GM23338 (cell line): ENCODE results near the gene DTNBP1. TPM values are rescaled to one million over a fixed set of nuclear protein-coding genes. Genes with fewer than 3 reads are reported as not detected.

Experiments used
- ATAC-seq: fragments of 200-7000 bp; cut with Tn5 transposase; 3 replicates; pipeline ENCODE4 v1.9.1; 2020
- DNase-seq: peaks from one replicate; pipeline ENCODE4 v3.0.0-alpha.2; 2015; ENCODE audit warnings: low spot score
- H2AFZ ChIP-seq: fragments of 200-600 bp; sonication (generic); 2 replicates; pipeline ENCODE4 v1.8.0; 2016; ENCODE audit warnings: antibody characterized with exemption, mild to moderate bottlenecking, moderate library complexity
- H3F3A ChIP-seq: fragments of 200-600 bp; sonication (generic); replicated peaks from 2 replicates; pipeline ENCODE4 v1.8.0; 2017; ENCODE audit warnings: antibody characterized with exemption, mixed run types, low read depth
- H3K27ac ChIP-seq: fragments of 200-600 bp; sonication (generic); 2 replicates; pipeline ENCODE4 v1.6.1; 2016; ENCODE audit warnings: low read depth
- H3K27me3 ChIP-seq: fragments of 200-600 bp; sonication (generic); 2 replicates; pipeline ENCODE4 v1.8.0; 2016; ENCODE audit warnings: mild to moderate bottlenecking, mixed run types, moderate library complexity; ENCODE audit not compliant: insufficient read depth
- H3K36me3 ChIP-seq: fragments of 200-600 bp; sonication (generic); 2 replicates; pipeline ENCODE4 v1.8.0; 2016; ENCODE audit warnings: mild to moderate bottlenecking; ENCODE audit not compliant: insufficient read depth
- H3K4me1 ChIP-seq: fragments of 200-600 bp; sonication (generic); 2 replicates; pipeline ENCODE4 v1.8.0; 2016; ENCODE audit warnings: mild to moderate bottlenecking, moderate library complexity; ENCODE audit not compliant: insufficient read depth
- H3K4me2 ChIP-seq: fragments of 200-600 bp; sonication (generic); 2 replicates; pipeline ENCODE4 v1.7.1; 2017; ENCODE audit warnings: mixed run types
- H3K4me3 ChIP-seq: fragments of 200-600 bp; sonication (generic); 2 replicates; pipeline ENCODE4 v1.6.1; 2016; ENCODE audit warnings: mixed run types
- H3K79me2 ChIP-seq: fragments of 200-600 bp; sonication (generic); replicated peaks from 2 replicates; pipeline ENCODE4 v1.8.0; 2017; ENCODE audit warnings: mild to moderate bottlenecking; ENCODE audit not compliant: insufficient read depth
- H3K9me2 ChIP-seq: fragments of 200-600 bp; sonication (generic); 2 replicates; pipeline ENCODE4 v1.8.0; 2017; ENCODE audit not compliant: insufficient read depth
- H4K20me1 ChIP-seq: fragments of 200-600 bp; sonication (generic); replicated peaks from 2 replicates; pipeline ENCODE4 v1.8.0; 2017; ENCODE audit warnings: mild to moderate bottlenecking; ENCODE audit not compliant: insufficient read depth
- H3K27ac Mint-ChIP-seq: 2 replicates; pipeline ENCODE4 v1.8.0; 2020; ENCODE audit warnings: inconsistent platforms, mild to moderate bottlenecking, moderate library complexity, mixed read lengths
- H3K27me3 Mint-ChIP-seq: 3 replicates; pipeline ENCODE4 v1.8.0; 2022; ENCODE audit warnings: low read depth, mild to moderate bottlenecking, moderate library complexity, mixed read lengths, inconsistent platforms; ENCODE audit not compliant: insufficient read depth, poor library complexity
- H3K36me3 Mint-ChIP-seq: 3 replicates; pipeline ENCODE4 v1.8.0; 2021; ENCODE audit warnings: low read depth, mild to moderate bottlenecking, inconsistent platforms, moderate library complexity, mixed read lengths
- H3K4me1 Mint-ChIP-seq: 3 replicates; pipeline ENCODE4 v1.8.0; 2020; ENCODE audit warnings: mild to moderate bottlenecking, inconsistent platforms, mixed read lengths
- H3K4me3 Mint-ChIP-seq: 3 replicates; pipeline ENCODE4 v1.8.0; 2021; ENCODE audit warnings: moderate library complexity, mild to moderate bottlenecking, inconsistent platforms, mixed read lengths
- H3K9me3 Mint-ChIP-seq: 3 replicates; pipeline ENCODE4 v1.8.0; 2020; ENCODE audit warnings: moderate library complexity, mild to moderate bottlenecking, inconsistent platforms, mixed read lengths
- CREB1 ChIP-seq: fragments of 250-450 bp; sonication (Bioruptor Pico); IDR thresholded peaks from 2 replicates; pipeline ENCODE4 v1.5.0; 2020; ENCODE audit warnings: low read depth, mild to moderate bottlenecking, moderate library complexity
- EZH2 ChIP-seq: fragments of 200-600 bp; sonication (generic); IDR thresholded peaks from one replicate; pipeline ENCODE4 v1.8.0; 2017; ENCODE audit warnings: antibody characterized with exemption, mild to moderate bottlenecking, low read depth; ENCODE audit not compliant: unreplicated experiment
- JUNB ChIP-seq: IDR thresholded peaks from one replicate; pipeline ENCODE4 v1.6.1; 2016; ENCODE audit warnings: antibody characterized with exemption; ENCODE audit not compliant: unreplicated experiment
- NANOG ChIP-seq: IDR thresholded peaks from 2 replicates; pipeline ENCODE4 v1.6.1; 2016; ENCODE audit warnings: antibody characterized with exemption, borderline replicate concordance
- POLR2AphosphoS5 ChIP-seq: IDR thresholded peaks from 2 replicates; pipeline ENCODE4 v1.6.1; 2016; ENCODE audit warnings: antibody characterized with exemption, low read depth
- STAT1 ChIP-seq: IDR thresholded peaks from one replicate; pipeline ENCODE4 v1.6.1; 2016; ENCODE audit warnings: antibody characterized with exemption; ENCODE audit not compliant: unreplicated experiment
- ZNF114 ChIP-seq: fragments of 250-450 bp; sonication (Bioruptor Pico); IDR thresholded peaks from 2 replicates; pipeline ENCODE4 v1.5.0; 2020; ENCODE audit warnings: mild to moderate bottlenecking, moderate library complexity
- ZNF331 ChIP-seq: fragments of 250-450 bp; sonication (Bioruptor Pico); IDR thresholded peaks from 2 replicates; pipeline ENCODE4 v1.5.0; 2020; ENCODE audit warnings: low read depth, mild to moderate bottlenecking, moderate library complexity
- polyA plus RNA-seq: library from polyadenylated mRNA; unstranded; fragments of >200 nt; fragmentation: Nextera tagmentation; extraction: Ambion mirVana; gene quantifications from 2 replicates; pipeline ENCODE4 v1.2.1, GENCODE V29; 2016
- total RNA-seq: library from RNA; depleted of rRNA; stranded (reverse); fragments of >200 nt; shearing (Covaris generic); gene quantifications from 2 replicates; pipeline ENCODE4 v1.2.3, GENCODE V29; 2014
- TF ChIP-seq, protein P1 (sequence below): fragments of 250-450 bp; sonication (Bioruptor Pico); IDR thresholded peaks from 2 replicates; pipeline ENCODE4 v1.5.0; 2020; ENCODE audit warnings: mild to moderate bottlenecking, moderate library complexity
- TF ChIP-seq, protein P2 (sequence below): IDR thresholded peaks from one replicate; pipeline ENCODE4 v1.6.1; 2018; ENCODE audit warnings: antibody characterized with exemption; ENCODE audit not compliant: unreplicated experiment
- TF ChIP-seq, protein P3 (sequence below), 2 experiments: fragments of 200-600 bp in 1 of 2; sonication (generic) in 1 of 2; conservative IDR thresholded peaks; 2 replicates each; pipeline versions ENCODE4 v1.5.1 to v1.6.1; 2016 to 2017; ENCODE audit warnings: antibody characterized with exemption in 2 of 2, low read depth in 2 of 2, mild to moderate bottlenecking in 2 of 2, moderate library complexity in 1 of 2
- TF ChIP-seq, protein P4 (sequence below): IDR thresholded peaks from 2 replicates; pipeline ENCODE4 v1.6.1; 2016; ENCODE audit warnings: antibody characterized with exemption

DTNBP1 gene
- total and polyA plus RNA-seq, 2 experiments from 2014 or later = 12.1 to 20.1 TPM

DNA sequence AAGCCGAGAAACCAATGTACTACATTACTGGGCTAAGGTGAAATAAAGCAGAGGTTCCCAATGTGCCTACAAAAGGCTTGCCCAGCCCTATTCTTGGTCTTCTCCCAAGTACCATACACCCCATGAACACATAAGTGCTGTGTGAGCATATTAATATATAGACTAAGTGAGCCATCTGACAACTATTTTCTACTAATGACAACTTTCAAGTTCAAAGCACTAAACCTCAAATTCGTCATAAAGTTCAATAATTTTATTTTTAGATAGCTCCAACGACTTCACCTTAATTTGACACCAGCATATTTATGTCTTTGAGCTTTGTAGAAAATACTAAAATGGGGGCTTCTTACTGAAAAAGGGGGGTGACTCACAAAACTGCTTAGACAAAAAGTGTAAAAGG, 6.7 kb downstream of the DTNBP1 start:
- TF ChIP-seq ZNF331 (CRISPR knock-in tag) = no peak
- TF ChIP-seq POLR2AphosphoS5 = no peak
- no peak for TF ChIP-seq STAT1
- TF ChIP-seq JUNB = no peak
- TF ChIP-seq, protein P1, sequence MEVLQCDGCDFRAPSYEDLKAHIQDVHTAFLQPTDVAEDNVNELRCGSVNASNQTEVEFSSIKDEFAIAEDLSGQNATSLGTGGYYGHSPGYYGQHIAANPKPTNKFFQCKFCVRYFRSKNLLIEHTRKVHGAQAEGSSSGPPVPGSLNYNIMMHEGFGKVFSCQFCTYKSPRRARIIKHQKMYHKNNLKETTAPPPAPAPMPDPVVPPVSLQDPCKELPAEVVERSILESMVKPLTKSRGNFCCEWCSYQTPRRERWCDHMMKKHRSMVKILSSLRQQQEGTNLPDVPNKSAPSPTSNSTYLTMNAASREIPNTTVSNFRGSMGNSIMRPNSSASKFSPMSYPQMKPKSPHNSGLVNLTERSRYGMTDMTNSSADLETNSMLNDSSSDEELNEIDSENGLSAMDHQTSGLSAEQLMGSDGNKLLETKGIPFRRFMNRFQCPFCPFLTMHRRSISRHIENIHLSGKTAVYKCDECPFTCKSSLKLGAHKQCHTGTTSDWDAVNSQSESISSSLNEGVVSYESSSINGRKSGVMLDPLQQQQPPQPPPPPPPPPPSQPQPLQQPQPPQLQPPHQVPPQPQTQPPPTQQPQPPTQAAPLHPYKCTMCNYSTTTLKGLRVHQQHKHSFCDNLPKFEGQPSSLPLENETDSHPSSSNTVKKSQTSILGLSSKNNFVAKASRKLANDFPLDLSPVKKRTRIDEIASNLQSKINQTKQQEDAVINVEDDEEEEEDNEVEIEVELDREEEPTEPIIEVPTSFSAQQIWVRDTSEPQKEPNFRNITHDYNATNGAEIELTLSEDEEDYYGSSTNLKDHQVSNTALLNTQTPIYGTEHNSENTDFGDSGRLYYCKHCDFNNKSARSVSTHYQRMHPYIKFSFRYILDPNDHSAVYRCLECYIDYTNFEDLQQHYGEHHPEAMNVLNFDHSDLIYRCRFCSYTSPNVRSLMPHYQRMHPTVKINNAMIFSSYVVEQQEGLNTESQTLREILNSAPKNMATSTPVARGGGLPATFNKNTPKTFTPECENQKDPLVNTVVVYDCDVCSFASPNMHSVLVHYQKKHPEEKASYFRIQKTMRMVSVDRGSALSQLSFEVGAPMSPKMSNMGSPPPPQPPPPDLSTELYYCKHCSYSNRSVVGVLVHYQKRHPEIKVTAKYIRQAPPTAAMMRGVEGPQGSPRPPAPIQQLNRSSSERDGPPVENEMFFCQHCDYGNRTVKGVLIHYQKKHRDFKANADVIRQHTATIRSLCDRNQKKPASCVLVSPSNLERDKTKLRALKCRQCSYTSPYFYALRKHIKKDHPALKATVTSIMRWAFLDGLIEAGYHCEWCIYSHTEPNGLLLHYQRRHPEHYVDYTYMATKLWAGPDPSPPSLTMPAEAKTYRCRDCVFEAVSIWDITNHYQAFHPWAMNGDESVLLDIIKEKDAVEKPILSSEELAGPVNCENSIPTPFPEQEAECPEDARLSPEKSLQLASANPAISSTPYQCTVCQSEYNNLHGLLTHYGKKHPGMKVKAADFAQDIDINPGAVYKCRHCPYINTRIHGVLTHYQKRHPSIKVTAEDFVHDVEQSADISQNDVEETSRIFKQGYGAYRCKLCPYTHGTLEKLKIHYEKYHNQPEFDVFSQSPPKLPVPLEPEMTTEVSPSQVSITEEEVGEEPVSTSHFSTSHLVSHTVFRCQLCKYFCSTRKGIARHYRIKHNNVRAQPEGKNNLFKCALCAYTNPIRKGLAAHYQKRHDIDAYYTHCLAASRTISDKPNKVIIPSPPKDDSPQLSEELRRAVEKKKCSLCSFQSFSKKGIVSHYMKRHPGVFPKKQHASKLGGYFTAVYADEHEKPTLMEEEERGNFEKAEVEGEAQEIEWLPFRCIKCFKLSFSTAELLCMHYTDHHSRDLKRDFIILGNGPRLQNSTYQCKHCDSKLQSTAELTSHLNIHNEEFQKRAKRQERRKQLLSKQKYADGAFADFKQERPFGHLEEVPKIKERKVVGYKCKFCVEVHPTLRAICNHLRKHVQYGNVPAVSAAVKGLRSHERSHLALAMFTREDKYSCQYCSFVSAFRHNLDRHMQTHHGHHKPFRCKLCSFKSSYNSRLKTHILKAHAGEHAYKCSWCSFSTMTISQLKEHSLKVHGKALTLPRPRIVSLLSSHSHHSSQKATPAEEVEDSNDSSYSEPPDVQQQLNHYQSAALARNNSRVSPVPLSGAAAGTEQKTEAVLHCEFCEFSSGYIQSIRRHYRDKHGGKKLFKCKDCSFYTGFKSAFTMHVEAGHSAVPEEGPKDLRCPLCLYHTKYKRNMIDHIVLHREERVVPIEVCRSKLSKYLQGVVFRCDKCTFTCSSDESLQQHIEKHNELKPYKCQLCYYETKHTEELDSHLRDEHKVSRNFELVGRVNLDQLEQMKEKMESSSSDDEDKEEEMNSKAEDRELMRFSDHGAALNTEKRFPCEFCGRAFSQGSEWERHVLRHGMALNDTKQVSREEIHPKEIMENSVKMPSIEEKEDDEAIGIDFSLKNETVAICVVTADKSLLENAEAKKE (CRISPR knock-in tag) = no peak
- TF ChIP-seq, protein P2, sequence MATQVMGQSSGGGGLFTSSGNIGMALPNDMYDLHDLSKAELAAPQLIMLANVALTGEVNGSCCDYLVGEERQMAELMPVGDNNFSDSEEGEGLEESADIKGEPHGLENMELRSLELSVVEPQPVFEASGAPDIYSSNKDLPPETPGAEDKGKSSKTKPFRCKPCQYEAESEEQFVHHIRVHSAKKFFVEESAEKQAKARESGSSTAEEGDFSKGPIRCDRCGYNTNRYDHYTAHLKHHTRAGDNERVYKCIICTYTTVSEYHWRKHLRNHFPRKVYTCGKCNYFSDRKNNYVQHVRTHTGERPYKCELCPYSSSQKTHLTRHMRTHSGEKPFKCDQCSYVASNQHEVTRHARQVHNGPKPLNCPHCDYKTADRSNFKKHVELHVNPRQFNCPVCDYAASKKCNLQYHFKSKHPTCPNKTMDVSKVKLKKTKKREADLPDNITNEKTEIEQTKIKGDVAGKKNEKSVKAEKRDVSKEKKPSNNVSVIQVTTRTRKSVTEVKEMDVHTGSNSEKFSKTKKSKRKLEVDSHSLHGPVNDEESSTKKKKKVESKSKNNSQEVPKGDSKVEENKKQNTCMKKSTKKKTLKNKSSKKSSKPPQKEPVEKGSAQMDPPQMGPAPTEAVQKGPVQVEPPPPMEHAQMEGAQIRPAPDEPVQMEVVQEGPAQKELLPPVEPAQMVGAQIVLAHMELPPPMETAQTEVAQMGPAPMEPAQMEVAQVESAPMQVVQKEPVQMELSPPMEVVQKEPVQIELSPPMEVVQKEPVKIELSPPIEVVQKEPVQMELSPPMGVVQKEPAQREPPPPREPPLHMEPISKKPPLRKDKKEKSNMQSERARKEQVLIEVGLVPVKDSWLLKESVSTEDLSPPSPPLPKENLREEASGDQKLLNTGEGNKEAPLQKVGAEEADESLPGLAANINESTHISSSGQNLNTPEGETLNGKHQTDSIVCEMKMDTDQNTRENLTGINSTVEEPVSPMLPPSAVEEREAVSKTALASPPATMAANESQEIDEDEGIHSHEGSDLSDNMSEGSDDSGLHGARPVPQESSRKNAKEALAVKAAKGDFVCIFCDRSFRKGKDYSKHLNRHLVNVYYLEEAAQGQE = no peak
- TF ChIP-seq EZH2 = no peak
- no peak for TF ChIP-seq ZNF114 (CRISPR knock-in tag)
- TF ChIP-seq, protein P3, sequence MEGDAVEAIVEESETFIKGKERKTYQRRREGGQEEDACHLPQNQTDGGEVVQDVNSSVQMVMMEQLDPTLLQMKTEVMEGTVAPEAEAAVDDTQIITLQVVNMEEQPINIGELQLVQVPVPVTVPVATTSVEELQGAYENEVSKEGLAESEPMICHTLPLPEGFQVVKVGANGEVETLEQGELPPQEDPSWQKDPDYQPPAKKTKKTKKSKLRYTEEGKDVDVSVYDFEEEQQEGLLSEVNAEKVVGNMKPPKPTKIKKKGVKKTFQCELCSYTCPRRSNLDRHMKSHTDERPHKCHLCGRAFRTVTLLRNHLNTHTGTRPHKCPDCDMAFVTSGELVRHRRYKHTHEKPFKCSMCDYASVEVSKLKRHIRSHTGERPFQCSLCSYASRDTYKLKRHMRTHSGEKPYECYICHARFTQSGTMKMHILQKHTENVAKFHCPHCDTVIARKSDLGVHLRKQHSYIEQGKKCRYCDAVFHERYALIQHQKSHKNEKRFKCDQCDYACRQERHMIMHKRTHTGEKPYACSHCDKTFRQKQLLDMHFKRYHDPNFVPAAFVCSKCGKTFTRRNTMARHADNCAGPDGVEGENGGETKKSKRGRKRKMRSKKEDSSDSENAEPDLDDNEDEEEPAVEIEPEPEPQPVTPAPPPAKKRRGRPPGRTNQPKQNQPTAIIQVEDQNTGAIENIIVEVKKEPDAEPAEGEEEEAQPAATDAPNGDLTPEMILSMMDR (conservative IDR thresholded peaks at IDR 0.05; ENCODE audit: low read depth in 2 of 2) = no peak
- TF ChIP-seq NANOG = no peak
- no peak for TF ChIP-seq CREB1
- TF ChIP-seq, protein P4, sequence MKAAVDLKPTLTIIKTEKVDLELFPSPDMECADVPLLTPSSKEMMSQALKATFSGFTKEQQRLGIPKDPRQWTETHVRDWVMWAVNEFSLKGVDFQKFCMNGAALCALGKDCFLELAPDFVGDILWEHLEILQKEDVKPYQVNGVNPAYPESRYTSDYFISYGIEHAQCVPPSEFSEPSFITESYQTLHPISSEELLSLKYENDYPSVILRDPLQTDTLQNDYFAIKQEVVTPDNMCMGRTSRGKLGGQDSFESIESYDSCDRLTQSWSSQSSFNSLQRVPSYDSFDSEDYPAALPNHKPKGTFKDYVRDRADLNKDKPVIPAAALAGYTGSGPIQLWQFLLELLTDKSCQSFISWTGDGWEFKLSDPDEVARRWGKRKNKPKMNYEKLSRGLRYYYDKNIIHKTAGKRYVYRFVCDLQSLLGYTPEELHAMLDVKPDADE = no peak
- H3K27ac ChIP-seq = no peak overlapping the region
- H3K36me3 ChIP-seq = 0 out of 2 replicates have a peak, but pooled peaks cover 6% of the 10 kb centered on the region
- no peaks in the 10 kb centered on the region for H3K27me3 ChIP-seq
- Mint-ChIP-seq H3K27ac (no peak overlapping the region), H3K4me3 (no peak overlapping the region), H3K27me3 (no peaks in the 10 kb centered on the region), H3K36me3 (peaks cover 2% of the 10 kb centered on the region; the same call in 1 of the 3 replicates), H3K4me1 (peaks cover 12% of the 10 kb centered on the region), H3K9me3 (no peaks in the 10 kb centered on the region)
- H3K9me2 ChIP-seq = no peaks in the 10 kb centered on the region
- DNase-seq (no peak), ATAC-seq (no peak)
- peaks cover 14% of the 10 kb centered on the region for H3K4me1 ChIP-seq
- peaks cover 12% of the 10 kb centered on the region; the same call in 1 of the 2 replicates for H3K79me2 ChIP-seq
- H3K4me3 ChIP-seq = no peak overlapping the region
- no peak overlapping the region for H2AFZ ChIP-seq
- no peaks in the 10 kb centered on the region for H3F3A ChIP-seq
- no peak overlapping the region for H3K4me2 ChIP-seq
- H4K20me1 ChIP-seq = peaks cover 4% of the 10 kb centered on the region; the same call in 1 of the 2 replicates
